GM18951 (cell line): ENCODE results near the gene BMPER.
"Not testable (repeated sequence)": the region's sequence is repeated elsewhere in the genome, so short reads cannot be mapped to it uniquely, and the experiment has no call there.

ENCODE experiments used
- POLR2A ChIP-seq: IDR thresholded peaks from 4 replicates; pipeline ENCODE4 v1.6.1; 2011; ENCODE audit warnings: mild to moderate bottlenecking; ENCODE audit not compliant: insufficient read length, insufficient read depth; ENCODE audit errors: extremely low read depth
- in situ Hi-C: fragments of 300-500 bp; cut with MboI; formaldehyde crosslinking; loops from one replicate; pipeline ENCODE4 v1.12.0; 2022; ENCODE audit warnings: low sequenced_read_pairs, mixed read lengths, inconsistent platforms; ENCODE audit not compliant: unreplicated experiment

Gene BMPER

GRCh38 chr7:34143402-34143801, 238.1 kb downstream of the BMPER start:
- in situ Hi-C loops, result no loop called here
- TF ChIP-seq POLR2A, result no peak

GRCh38 chr7:34145603-34146002, 240.3 kb downstream of the BMPER start:
- TF ChIP-seq POLR2A, result no peak
- in situ Hi-C loops, result no loop called here

GRCh38 chr7:34153656-34154270, 248.4 kb downstream of the BMPER start:
- in situ Hi-C loops, result no loop called here
- TF ChIP-seq POLR2A, result no peak

GRCh38 chr7:34155220-34155908, 250.0 kb downstream of the BMPER start:
- TF ChIP-seq POLR2A, result no peak
- in situ Hi-C loops, result no loop called here

GRCh38 chr7:34156336-34156735, 251.0 kb downstream of the BMPER start:
- no peak for TF ChIP-seq POLR2A
- in situ Hi-C loops, result no loop called here

- no peak for TF ChIP-seq POLR2A
- in situ Hi-C loops, result no loop called here
These were observed 251.8 kb downstream of the BMPER start for GRCh38 chr7:34157137-34157536.

GRCh38 chr7:34158368-34159153, 253.2 kb downstream of the BMPER start:
- in situ Hi-C loops, result no loop called here

GRCh38 chr7:34160261-34160752, 255.0 kb downstream of the BMPER start:
- in situ Hi-C loops, result no loop called here
- TF ChIP-seq POLR2A, result no peak

More at GRCh38 chr7:34158368-34159153, 253.2 kb downstream of the BMPER start:
- no peak for TF ChIP-seq POLR2A

GRCh38 chr7:34162027-34162565, 256.8 kb downstream of the BMPER start:
- in situ Hi-C loops, result no loop called here
- no peak for TF ChIP-seq POLR2A

GRCh38 chr7:34162677-34163076, 257.3 kb downstream of the BMPER start:
- TF ChIP-seq POLR2A, result no peak
- in situ Hi-C loops, result no loop called here

GRCh38 chr7:34163956-34164355, 258.6 kb downstream of the BMPER start:
- in situ Hi-C loops, result no loop called here
- no peak for TF ChIP-seq POLR2A

GRCh38 chr7:34165466-34165865, 260.1 kb downstream of the BMPER start:
- in situ Hi-C loops, result no loop called here
- no peak for TF ChIP-seq POLR2A

- no peak for TF ChIP-seq POLR2A
- in situ Hi-C loops, result no loop called here
These were observed 260.7 kb downstream of the BMPER start for GRCh38 chr7:34165927-34166550.

- no peak for TF ChIP-seq POLR2A
- in situ Hi-C loops, result no loop called here
These were observed 262.7 kb downstream of the BMPER start for GRCh38 chr7:34168013-34168412.

- in situ Hi-C loops, result not testable (repeated sequence)
These were observed 269.6 kb downstream of the BMPER start for GRCh38 chr7:34174688-34175616.
